B cell (primary cell): ENCODE data around the gene MAVS. TPM values are rescaled to one million over a fixed set of nuclear protein-coding genes. Genes with fewer than 3 reads are reported as not detected.
A peak's percentile ranks its signal among the peaks of the same experiment; 100 is the strongest.

Experiments
- ATAC-seq: fragments of 200-7000 bp; cut with Tn5 transposase; one replicate; pipeline ENCODE4 v1.10.0; 2021; ENCODE audit warnings: low read depth, mild to moderate bottlenecking, moderate number of reproducible peaks, moderate library complexity
- CTCF ChIA-PET: fragments of 350-600 bp; sonication (Branson Sonifier 250); formaldehyde crosslinking; loops from one replicate; lab custom pipeline; 2021; ENCODE audit warnings: antibody characterized with exemption, inconsistent platforms; lab: Charles Lee
- POLR2A ChIA-PET: fragments of 350-600 bp; sonication (Branson Sonifier 250); formaldehyde crosslinking; loops from one replicate; lab custom pipeline; 2021; ENCODE audit warnings: antibody characterized with exemption; lab: Charles Lee
- DNase-seq: peaks from one replicate; pipeline ENCODE4 v3.0.0; 2013
- H2AFZ ChIP-seq: 2 replicates; pipeline ENCODE4 v1.6.1; 2012; ENCODE audit warnings: mild to moderate bottlenecking, low read depth, low read length; ENCODE audit not compliant: insufficient read depth, poor library complexity, severe bottlenecking
- H3K27ac ChIP-seq, 2 donors: 1 replicate in 1 of 2; 2 replicates in 1 of 2; pipeline ENCODE4 v1.5.1; 2012 to 2013; ENCODE audit warnings: low read length in 2 of 2, mild to moderate bottlenecking in 2 of 2, moderate library complexity in 1 of 2
- H3K27me3 ChIP-seq, 4 experiments: fragments of 200-600 bp in 1 of 4; sonication (generic) in 1 of 4; replicated peaks in 1 of 4; 1 replicate in 2 of 4; 2 replicates in 2 of 4; pipeline versions ENCODE4 v1.6.1 to v1.7.0; 2013 to 2016; ENCODE audit warnings: low read length in 3 of 4, mild to moderate bottlenecking in 2 of 4, mixed read lengths in 1 of 4, moderate library complexity in 1 of 4; ENCODE audit not compliant: insufficient read depth in 4 of 4, control insufficient read depth in 3 of 4; ENCODE audit errors: control extremely low read depth in 1 of 4
- H3K36me3 ChIP-seq, 2 experiments: replicated peaks in 1 of 2; 1 replicate in 1 of 2; 2 replicates in 1 of 2; pipeline versions ENCODE4 v1.6.1 to v1.7.1; 2013; ENCODE audit warnings: low read length in 1 of 2; ENCODE audit not compliant: insufficient read depth in 2 of 2, control insufficient read depth in 1 of 2; ENCODE audit errors: control extremely low read depth in 1 of 2, extremely low read depth in 1 of 2
- H3K4me1 ChIP-seq, 2 donors: fragments of 200-600 bp in 1 of 2; sonication (generic) in 1 of 2; 1 replicate in 1 of 2; 2 replicates in 1 of 2; pipeline versions ENCODE4 v1.5.1 to v1.6.1; 2013 to 2017; ENCODE audit warnings: low read length in 2 of 2; ENCODE audit not compliant: control insufficient read depth in 2 of 2, insufficient read depth in 2 of 2
- H3K4me2 ChIP-seq: replicated peaks from 2 replicates; pipeline ENCODE3; 2012; ENCODE audit warnings: mild to moderate bottlenecking, low read depth, low read length; ENCODE audit not compliant: poor library complexity, severe bottlenecking
- H3K4me3 ChIP-seq, 5 experiments: fragments of 200-600 bp in 1 of 5; sonication (generic) in 1 of 5; 1 replicate in 3 of 5; 2 replicates in 2 of 5; pipeline versions ENCODE4 v1.5.1 to v1.7.0; 2011 to 2016; ENCODE audit warnings: low read length in 4 of 5, mild to moderate bottlenecking in 4 of 5, low read depth in 2 of 5, control low read depth in 1 of 5, moderate library complexity in 1 of 5; ENCODE audit not compliant: insufficient read depth in 1 of 5; ENCODE audit errors: control extremely low read depth in 1 of 5, extremely low read depth in 1 of 5
- H3K79me2 ChIP-seq: fragments of 200-600 bp; sonication (generic); one replicate; pipeline ENCODE4 v1.6.0; 2016; ENCODE audit warnings: low read length; ENCODE audit not compliant: control insufficient read depth, insufficient read depth
- H3K9ac ChIP-seq: fragments of 200-600 bp; sonication (generic); 2 replicates; pipeline ENCODE4 v1.6.1; 2017; ENCODE audit warnings: mild to moderate bottlenecking, low read length, moderate library complexity
- H3K9me3 ChIP-seq, 3 donors: one replicate each; pipeline versions ENCODE4 v1.6.1 to v1.7.1; 2013; ENCODE audit warnings: low read length in 2 of 3; ENCODE audit not compliant: control insufficient read depth in 2 of 3, insufficient read depth in 1 of 3; ENCODE audit errors: control extremely low read depth in 1 of 3
- H4K20me1 ChIP-seq: 2 replicates; pipeline ENCODE4 v1.6.0; 2012; ENCODE audit warnings: mild to moderate bottlenecking, low read length; ENCODE audit not compliant: insufficient read depth, control insufficient read depth, poor library complexity, severe bottlenecking
- H3K27ac Mint-ChIP-seq: one replicate; pipeline ENCODE4 v1.8.0; 2021; ENCODE audit warnings: mixed read lengths
- H3K27me3 Mint-ChIP-seq: one replicate; pipeline ENCODE4 v1.8.0; 2021; ENCODE audit warnings: mixed read lengths
- H3K4me1 Mint-ChIP-seq: one replicate; pipeline ENCODE4 v1.8.0; 2021; ENCODE audit warnings: mixed read lengths
- H3K4me3 Mint-ChIP-seq: one replicate; pipeline ENCODE4 v1.8.0; 2021; ENCODE audit warnings: mixed read lengths
- H3K9me3 Mint-ChIP-seq: one replicate; pipeline ENCODE4 v1.8.0; 2022; ENCODE audit warnings: mixed read lengths; ENCODE audit not compliant: insufficient read depth
- EZH2 ChIP-seq: IDR thresholded peaks from 2 replicates; pipeline ENCODE4 v1.6.1; 2012; ENCODE audit warnings: borderline replicate concordance, low read depth, mild to moderate bottlenecking, moderate library complexity, low read length; ENCODE audit not compliant: insufficient read depth, poor library complexity, severe bottlenecking
- WGBS: methylation state at CpG from one replicate; pipeline ENCODE4 v1.1.5; 2013; ENCODE audit warnings: missing lambda C conversion rate; ENCODE audit not compliant: insufficient coverage; 5-methylcytosine and 5-hydroxymethylcytosine counted together
- intact Hi-C: fragments of 100-400 bp; cut with micrococcal nuclease; formaldehyde crosslinking; loops from one replicate; pipeline ENCODE4 v1.10.0; 2022
- polyA plus RNA-seq: library from polyadenylated mRNA; depleted of rRNA; stranded (reverse); fragments of >200 nt; gene quantifications from 2 replicates; pipeline ENCODE4 v1.2.3, GENCODE V29; 2012
- total RNA-seq, 2 donors: library from RNA; stranded (reverse); fragments of 120-200 nt in 1 of 2; gene quantifications; 1 replicate in 1 of 2; 2 replicates in 1 of 2; pipeline versions ENCODE4 v1.2.3 to v1.2.4, GENCODE V29; 2013 to 2022
- TF ChIP-seq, protein P1 (sequence below): fragments of 200-600 bp; IDR thresholded peaks from one replicate; pipeline ENCODE4 v1.8.0; 2022; ENCODE audit warnings: antibody characterized with exemption, mild to moderate bottlenecking

The MAVS gene
- total and polyA plus RNA-seq, 2 donors (not counting 1 experiment from before 2014, with no cell fraction given) = 17.2 to 52.2 TPM

- H3K27ac ChIP-seq = peak overlapping the region; percentile 79 to 85
- peak overlapping the region in 2 of 5 experiments; percentile 61 to 81 for H3K4me3 ChIP-seq
- H3K27me3 ChIP-seq = no peaks in the 10 kb centered on the region
- intact Hi-C loops = no loop called here
- H3K9me3 Mint-ChIP-seq = no peaks in the 10 kb centered on the region
- H4K20me1 ChIP-seq = peaks cover 4% of the 10 kb centered on the region
- H3K79me2 ChIP-seq = peaks cover 33% of the 10 kb centered on the region
- no peak overlapping the region for H2AFZ ChIP-seq
- ATAC-seq = no peak
- 93% methylated on average over 4 of the region's 5 CpGs for WGBS
- peak overlapping the region; percentile 63 for H3K9ac ChIP-seq
- peaks cover 65% of the 10 kb centered on the region for H3K4me1 Mint-ChIP-seq
- CTCF ChIA-PET = interaction anchor here (2.4 kb wide), 1 partner anchor 21 kb away, joined by 15 read pairs; the partner anchor contains the start of gene AP5S1
- no peaks in the 10 kb centered on the region for H3K27me3 Mint-ChIP-seq
- no peaks in the 10 kb centered on the region for H3K9me3 ChIP-seq
- H3K4me1 ChIP-seq = peaks cover 53 to 75% of the 10 kb centered on the region in 2 donors
- H3K27ac Mint-ChIP-seq = peak overlapping the region; percentile 94
- H3K4me2 ChIP-seq = peak overlapping the region; percentile 99
- no peak for DNase-seq
- POLR2A ChIA-PET = interaction anchor here (0.7 kb wide), 2 partner anchors 12 to 63 kb away, joined by 3 to 5 read pairs; partner anchors contain the start of gene CENPB
- TF ChIP-seq, protein P1, sequence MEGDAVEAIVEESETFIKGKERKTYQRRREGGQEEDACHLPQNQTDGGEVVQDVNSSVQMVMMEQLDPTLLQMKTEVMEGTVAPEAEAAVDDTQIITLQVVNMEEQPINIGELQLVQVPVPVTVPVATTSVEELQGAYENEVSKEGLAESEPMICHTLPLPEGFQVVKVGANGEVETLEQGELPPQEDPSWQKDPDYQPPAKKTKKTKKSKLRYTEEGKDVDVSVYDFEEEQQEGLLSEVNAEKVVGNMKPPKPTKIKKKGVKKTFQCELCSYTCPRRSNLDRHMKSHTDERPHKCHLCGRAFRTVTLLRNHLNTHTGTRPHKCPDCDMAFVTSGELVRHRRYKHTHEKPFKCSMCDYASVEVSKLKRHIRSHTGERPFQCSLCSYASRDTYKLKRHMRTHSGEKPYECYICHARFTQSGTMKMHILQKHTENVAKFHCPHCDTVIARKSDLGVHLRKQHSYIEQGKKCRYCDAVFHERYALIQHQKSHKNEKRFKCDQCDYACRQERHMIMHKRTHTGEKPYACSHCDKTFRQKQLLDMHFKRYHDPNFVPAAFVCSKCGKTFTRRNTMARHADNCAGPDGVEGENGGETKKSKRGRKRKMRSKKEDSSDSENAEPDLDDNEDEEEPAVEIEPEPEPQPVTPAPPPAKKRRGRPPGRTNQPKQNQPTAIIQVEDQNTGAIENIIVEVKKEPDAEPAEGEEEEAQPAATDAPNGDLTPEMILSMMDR = no peak
- no peak for TF ChIP-seq EZH2
- H3K4me3 Mint-ChIP-seq = peak overlapping the region; percentile 84
- peaks cover 0 to 33% of the 10 kb centered on the region in 2 experiments for H3K36me3 ChIP-seq
Measured at GRCh38 chr20:3798373-3798768, 48.3 kb upstream of the MAVS start.

- no peaks in the 10 kb centered on the region for H3K9me3 Mint-ChIP-seq
- peaks cover 0 to 38% of the 10 kb centered on the region in 2 experiments for H3K36me3 ChIP-seq
- no peak for ATAC-seq
- peak overlapping the region; percentile 33 for H3K9ac ChIP-seq
- no peaks in the 10 kb centered on the region for H3K27me3 ChIP-seq
- peak overlapping the region; percentile 99 for H3K4me2 ChIP-seq
- peak overlapping the region; percentile 79 to 85 for H3K27ac ChIP-seq
- peak overlapping the region; percentile 84 for H3K4me3 Mint-ChIP-seq
- peak overlapping the region; percentile 49 for H2AFZ ChIP-seq
- intact Hi-C loops = no loop called here
- 60% methylated on average over 1 of the region's 3 CpGs for WGBS
- peaks cover 4% of the 10 kb centered on the region for H4K20me1 ChIP-seq
- POLR2A ChIA-PET = interaction anchor here (1.8 kb wide), 1 partner anchor 22 kb away, joined by 14 read pairs; the partner anchor contains the start of gene AP5S1
- peak overlapping the region; percentile 94 for H3K27ac Mint-ChIP-seq
- peak overlapping the region in 2 of 5 experiments; percentile 20 to 50 for H3K4me3 ChIP-seq
- TF ChIP-seq, protein P1 = no peak
- no peak for TF ChIP-seq EZH2
- CTCF ChIA-PET = interaction anchor here (2.4 kb wide), 1 partner anchor 21 kb away, joined by 15 read pairs; the partner anchor contains the start of gene AP5S1
- H3K4me1 ChIP-seq = peaks cover 53 to 75% of the 10 kb centered on the region in 2 donors
- H3K4me1 Mint-ChIP-seq = peaks cover 67% of the 10 kb centered on the region
- peaks cover 38% of the 10 kb centered on the region for H3K79me2 ChIP-seq
- no peaks in the 10 kb centered on the region for H3K27me3 Mint-ChIP-seq
- no peak for DNase-seq
- H3K9me3 ChIP-seq = no peaks in the 10 kb centered on the region
Measured at GRCh38 chr20:3798908-3799248, 47.8 kb upstream of the MAVS start.
